ENCODE results near the gene SRSF8. TPM values are rescaled to one million over a fixed set of nuclear protein-coding genes. Genes with fewer than 3 reads are reported as not detected.
"Not testable (repeated sequence)": the region's sequence is repeated elsewhere in the genome, so short reads cannot be mapped to it uniquely, and the experiment has no call there.

The SRSF8 gene
- 19.0 TPM for total RNA-seq
- long read RNA-seq, full-length matches to known transcripts: 39 of 41 reads
- long read RNA-seq, partial matches to known transcripts: 0 of 41 reads
- long read RNA-seq, other reads (novel, unspliced or antisense): 2 of 41 reads

GRCh38 chr11:95066716-95067038 lies at the start of gene SRSF8:
SRSF8 (plus strand) TSS chr11:95066919; CDS start chr11:95067227, 308 bp downstream.
- Histone ChIP-seq H3K27me3 (ENCODE audit: low read depth) (no peaks in the 10 kb centered on the region), H3K36me3 (no peaks in the 10 kb centered on the region), H3K27ac (replicated peaks) (peak within 1 kb of the TSS; percentile 98), H3K9me3 (replicated peaks) (no peaks in the 10 kb centered on the region), H3K4me1 (peaks cover 45% of the 10 kb centered on the region), H3K4me3 (peak within 1 kb of the TSS; percentile 89)
- no peak for TF ChIP-seq CTCF (IDR thresholded peaks at IDR 0.05; ENCODE audit: borderline replicate concordance)
- intact Hi-C loops (cut with micrococcal nuclease): loop anchor here (5.0 kb wide), 1 partner anchor 81 kb away; no protein-coding TSS in a partner anchor
- no peak for DNase-seq

GRCh38 chr11:95021468-95021867 lies 45.3 kb upstream of the SRSF8 start:
- H3K27ac ChIP-seq (replicated peaks); H3K27me3 ChIP-seq (ENCODE audit: low read depth); H3K36me3 ChIP-seq; intact Hi-C loops (cut with micrococcal nuclease); H3K9me3 ChIP-seq (replicated peaks); H3K4me1 ChIP-seq; H3K4me3 ChIP-seq; DNase-seq: not testable (repeated sequence)

GRCh38 chr11:95024958-95025357 lies 41.8 kb upstream of the SRSF8 start, which contains the start of gene KDM4E:
KDM4E (plus strand) TSS chr11:95025258; CDS start chr11:95025558, 300 bp downstream.
- Histone ChIP-seq H3K36me3 (no peaks in the 10 kb centered on the region), H3K4me3 (no peak within 1 kb of the TSS), H3K27ac (replicated peaks) (no peak within 1 kb of the TSS), H3K9me3 (replicated peaks) (no peaks in the 10 kb centered on the region), H3K27me3 (ENCODE audit: low read depth) (no peaks in the 10 kb centered on the region), H3K4me1 (no peaks in the 10 kb centered on the region)
- TF ChIP-seq CTCF (IDR thresholded peaks at IDR 0.05; ENCODE audit: borderline replicate concordance): no peak
- intact Hi-C loops (cut with micrococcal nuclease): no loop called here
- no peak for DNase-seq

- H3K27ac ChIP-seq (replicated peaks); H3K4me3 ChIP-seq; H3K4me1 ChIP-seq; DNase-seq; H3K27me3 ChIP-seq (ENCODE audit: low read depth); H3K36me3 ChIP-seq; H3K9me3 ChIP-seq (replicated peaks); intact Hi-C loops (cut with micrococcal nuclease): not testable (repeated sequence)
These were observed 41.1 kb upstream of the SRSF8 start for GRCh38 chr11:95025594-95025993.

GRCh38 chr11:95028357-95028756 lies 38.4 kb upstream of the SRSF8 start:
- intact Hi-C loops (cut with micrococcal nuclease): no loop called here
- no peaks in the 10 kb centered on the region for H3K9me3 ChIP-seq (replicated peaks)
- H3K36me3 ChIP-seq: no peaks in the 10 kb centered on the region
- no peak overlapping the region for H3K4me3 ChIP-seq
- DNase-seq: no peak
- no peak overlapping the region for H3K27ac ChIP-seq (replicated peaks)
- TF ChIP-seq CTCF (IDR thresholded peaks at IDR 0.05; ENCODE audit: borderline replicate concordance): no peak
- peaks cover 3% of the 10 kb centered on the region for H3K27me3 ChIP-seq (ENCODE audit: low read depth)
- H3K4me1 ChIP-seq: no peaks in the 10 kb centered on the region

- intact Hi-C loops (cut with micrococcal nuclease): no loop called here
- no peak for TF ChIP-seq CTCF (IDR thresholded peaks at IDR 0.05; ENCODE audit: borderline replicate concordance)
- peaks cover 4% of the 10 kb centered on the region for H3K4me1 ChIP-seq
- no peak for DNase-seq
- H3K27ac ChIP-seq (replicated peaks): no peak overlapping the region
- H3K4me3 ChIP-seq: no peak overlapping the region
- H3K36me3 ChIP-seq: no peaks in the 10 kb centered on the region
- H3K9me3 ChIP-seq (replicated peaks): no peaks in the 10 kb centered on the region
- peaks cover 26% of the 10 kb centered on the region for H3K27me3 ChIP-seq (ENCODE audit: low read depth)
These were observed 33.7 kb upstream of the SRSF8 start for GRCh38 chr11:95033051-95033450.

All from left ventricle myocardium inferior (tissue), 1 donor.